NT2/D1 (cell line): ENCODE results near the gene ATP4B.

Experiments used
- DNase-seq: peaks from one replicate; pipeline ENCODE4 v3.0.0-alpha.2; 2011; ENCODE audit warnings: low read depth, low spot score
- H3K27me3 ChIP-seq: 2 replicates; pipeline ENCODE4 v1.6.0; 2011; ENCODE audit warnings: mild to moderate bottlenecking; ENCODE audit not compliant: insufficient read length, insufficient read depth
- H3K36me3 ChIP-seq: 2 replicates; pipeline ENCODE4 v1.6.1; 2011; ENCODE audit warnings: mild to moderate bottlenecking, low read length, mixed read lengths; ENCODE audit not compliant: insufficient read depth, insufficient read length
- H3K4me1 ChIP-seq: 2 replicates; pipeline ENCODE4 v1.5.1; 2011; ENCODE audit not compliant: insufficient read depth, insufficient read length
- H3K4me3 ChIP-seq: 2 replicates; pipeline ENCODE4 v1.5.1; 2011; ENCODE audit warnings: low read depth; ENCODE audit not compliant: insufficient read length
- H3K9ac ChIP-seq: 2 replicates; pipeline ENCODE4 v1.6.0; 2011; ENCODE audit warnings: low read depth; ENCODE audit not compliant: insufficient read length
- H3K9me3 ChIP-seq: 2 replicates; pipeline ENCODE4 v1.5.1; 2011; ENCODE audit warnings: mild to moderate bottlenecking, low read length; ENCODE audit not compliant: insufficient read depth
- SUZ12 ChIP-seq: IDR thresholded peaks from 2 replicates; pipeline ENCODE4 v1.6.1; 2011; ENCODE audit not compliant: insufficient read length, insufficient read depth; ENCODE audit errors: extremely low read depth
- YY1 ChIP-seq: IDR thresholded peaks from 2 replicates; pipeline ENCODE4 v1.6.1; 2011; ENCODE audit not compliant: insufficient read length, insufficient read depth
- ZNF274 ChIP-seq: IDR thresholded peaks from 2 replicates; pipeline ENCODE4 v1.6.1; 2011; ENCODE audit warnings: mild to moderate bottlenecking, low read depth, low read length

The ATP4B gene

GRCh38 chr13:113633485-113633873, 24.5 kb downstream of the ATP4B start:
- no peaks in the 10 kb centered on the region for H3K9me3 ChIP-seq
- H3K9ac ChIP-seq: no peak overlapping the region
- no peak for TF ChIP-seq SUZ12
- no peak for TF ChIP-seq ZNF274
- TF ChIP-seq YY1: no peak
- peaks cover 90% of the 10 kb centered on the region for H3K36me3 ChIP-seq
- H3K4me1 ChIP-seq: no peaks in the 10 kb centered on the region
- no peak overlapping the region for H3K4me3 ChIP-seq
- DNase-seq: no peak
- H3K27me3 ChIP-seq: no peaks in the 10 kb centered on the region

GRCh38 chr13:113632706-113633484, 25.1 kb downstream of the ATP4B start:
- DNase-seq: no peak
- Histone ChIP-seq H3K9me3 (no peaks in the 10 kb centered on the region), H3K9ac (no peak overlapping the region), H3K4me3 (no peak overlapping the region), H3K4me1 (no peaks in the 10 kb centered on the region), H3K36me3 (peaks cover 90% of the 10 kb centered on the region), H3K27me3 (no peaks in the 10 kb centered on the region)
- TF ChIP-seq YY1 (no peak), ZNF274 (no peak), SUZ12 (no peak)

GRCh38 chr13:113631341-113632095, 26.5 kb downstream of the ATP4B start:
- Histone ChIP-seq H3K27me3 (no peaks in the 10 kb centered on the region), H3K4me3 (no peak overlapping the region), H3K9ac (no peak overlapping the region), H3K4me1 (no peaks in the 10 kb centered on the region), H3K36me3 (peaks cover 87% of the 10 kb centered on the region), H3K9me3 (no peaks in the 10 kb centered on the region)
- DNase-seq: no peak
- TF ChIP-seq ZNF274 (no peak), SUZ12 (no peak), YY1 (no peak)

- no peaks in the 10 kb centered on the region for H3K27me3 ChIP-seq
- no peak overlapping the region for H3K9ac ChIP-seq
- TF ChIP-seq YY1 (no peak), SUZ12 (no peak), ZNF274 (no peak)
- no peaks in the 10 kb centered on the region for H3K9me3 ChIP-seq
- no peaks in the 10 kb centered on the region for H3K4me1 ChIP-seq
- H3K4me3 ChIP-seq: no peak overlapping the region
- no peak for DNase-seq
- peaks cover 83% of the 10 kb centered on the region for H3K36me3 ChIP-seq
Measured at GRCh38 chr13:113630804-113631203, 27.2 kb downstream of the ATP4B start.

GRCh38 chr13:113630296-113630695, 27.7 kb downstream of the ATP4B start:
- Histone ChIP-seq H3K4me3 (no peak overlapping the region), H3K9ac (no peak overlapping the region), H3K36me3 (peaks cover 82% of the 10 kb centered on the region), H3K4me1 (no peaks in the 10 kb centered on the region), H3K9me3 (no peaks in the 10 kb centered on the region), H3K27me3 (no peaks in the 10 kb centered on the region)
- TF ChIP-seq SUZ12 (no peak), ZNF274 (no peak), YY1 (no peak)
- no peak for DNase-seq

- Histone ChIP-seq H3K4me3 (no peak overlapping the region), H3K4me1 (no peaks in the 10 kb centered on the region), H3K36me3 (peaks cover 82% of the 10 kb centered on the region), H3K27me3 (no peaks in the 10 kb centered on the region), H3K9me3 (no peaks in the 10 kb centered on the region), H3K9ac (no peak overlapping the region)
- DNase-seq: no peak
- TF ChIP-seq YY1 (no peak), SUZ12 (no peak), ZNF274 (no peak)
Measured at GRCh38 chr13:113629866-113630265, 28.1 kb downstream of the ATP4B start.
